ACC112 (cell line): Measurements from ENCODE around the gene PSMG4.

ENCODE experiments used
- H2AFZ ChIP-seq: fragments of 200-600 bp; sonication (generic); one replicate; pipeline ENCODE4 v1.6.0; 2017; ENCODE audit warnings: antibody characterized with exemption, low read length; ENCODE audit not compliant: unreplicated experiment
- H3K27ac ChIP-seq: fragments of 200-600 bp; sonication (generic); 2 replicates; pipeline ENCODE4 v1.5.1; 2014; ENCODE audit warnings: low read depth, mild to moderate bottlenecking, antibody characterized with exemption, low read length, moderate library complexity
- H3K27me3 ChIP-seq: fragments of 200-600 bp; sonication (generic); 2 replicates; pipeline ENCODE4 v1.6.1; 2014; ENCODE audit warnings: mild to moderate bottlenecking, antibody characterized with exemption, low read length, moderate library complexity, mixed read lengths; ENCODE audit not compliant: insufficient read depth
- H3K36me3 ChIP-seq: fragments of 200-600 bp; sonication (generic); 2 replicates; pipeline ENCODE4 v1.6.1; 2016; ENCODE audit warnings: mild to moderate bottlenecking, antibody characterized with exemption, low read length, moderate library complexity, mixed read lengths; ENCODE audit not compliant: insufficient read depth
- H3K4me1 ChIP-seq: fragments of 200-600 bp; sonication (generic); one replicate; pipeline ENCODE4 v1.6.1; 2016; ENCODE audit warnings: low read length, mixed read lengths; ENCODE audit not compliant: insufficient read depth, unreplicated experiment, control insufficient read depth
- H3K4me3 ChIP-seq: fragments of 200-600 bp; sonication (generic); 2 replicates; pipeline ENCODE4 v1.5.1; 2014; ENCODE audit warnings: mild to moderate bottlenecking, low read depth, low read length
- H3K79me2 ChIP-seq: fragments of 200-600 bp; sonication (generic); one replicate; pipeline ENCODE4 v1.6.0; 2016; ENCODE audit warnings: low read length; ENCODE audit not compliant: control insufficient read depth, unreplicated experiment, insufficient read depth

The PSMG4 gene

GRCh38 chr6:3221578-3221977 is 37.2 kb upstream of the PSMG4 start:
- no peaks in the 10 kb centered on the region for H3K79me2 ChIP-seq
- no peak overlapping the region for H2AFZ ChIP-seq
- no peak overlapping the region for H3K27ac ChIP-seq
- no peak overlapping the region for H3K4me3 ChIP-seq
- peaks cover 73% of the 10 kb centered on the region for H3K27me3 ChIP-seq
- H3K4me1 ChIP-seq, result no peaks in the 10 kb centered on the region
- no peaks in the 10 kb centered on the region for H3K36me3 ChIP-seq

GRCh38 chr6:3222506-3223038 is 36.2 kb upstream of the PSMG4 start:
- Histone ChIP-seq H3K4me3 (no peak overlapping the region), H2AFZ (no peak overlapping the region), H3K36me3 (no peaks in the 10 kb centered on the region), H3K4me1 (no peaks in the 10 kb centered on the region), H3K27me3 (peaks cover 76% of the 10 kb centered on the region), H3K79me2 (no peaks in the 10 kb centered on the region), H3K27ac (no peak overlapping the region)

GRCh38 chr6:3226042-3226441 is 32.7 kb upstream of the PSMG4 start:
- Histone ChIP-seq H3K4me3 (no peak overlapping the region), H2AFZ (no peak overlapping the region), H3K27me3 (peaks cover 78% of the 10 kb centered on the region), H3K27ac (no peak overlapping the region), H3K79me2 (no peaks in the 10 kb centered on the region), H3K4me1 (no peaks in the 10 kb centered on the region), H3K36me3 (no peaks in the 10 kb centered on the region)

- H3K4me1 ChIP-seq, result no peaks in the 10 kb centered on the region
- peak overlapping the region; percentile 68 for H3K4me3 ChIP-seq
- H3K36me3 ChIP-seq, result no peaks in the 10 kb centered on the region
- no peak overlapping the region for H3K27ac ChIP-seq
- H3K27me3 ChIP-seq, result peaks cover 78% of the 10 kb centered on the region
- peak overlapping the region; percentile 83 for H2AFZ ChIP-seq
- no peaks in the 10 kb centered on the region for H3K79me2 ChIP-seq
These were observed 32.0 kb upstream of the PSMG4 start for GRCh38 chr6:3226481-3227362.

- Histone ChIP-seq H3K27me3 (peaks cover 83% of the 10 kb centered on the region), H3K79me2 (no peaks in the 10 kb centered on the region), H3K4me1 (no peaks in the 10 kb centered on the region), H2AFZ (peak within 1 kb of the TSS; percentile 83), H3K36me3 (no peaks in the 10 kb centered on the region), H3K27ac (no peak within 1 kb of the TSS), H3K4me3 (peak within 1 kb of the TSS; percentile 68)
These were observed 31.2 kb upstream of the PSMG4 start, which contains the start of gene TUBB2B for GRCh38 chr6:3227363-3228045. TUBB2B (minus strand) TSS chr6:3227653; CDS start chr6:3227543, 110 bp downstream.

- Histone ChIP-seq H3K4me3 (no peak overlapping the region), H3K27me3 (peaks cover 84% of the 10 kb centered on the region), H3K27ac (no peak overlapping the region), H3K79me2 (no peaks in the 10 kb centered on the region), H3K36me3 (no peaks in the 10 kb centered on the region), H3K4me1 (no peaks in the 10 kb centered on the region), H2AFZ (no peak overlapping the region)
These were observed 30.6 kb upstream of the PSMG4 start for GRCh38 chr6:3228046-3228671.

GRCh38 chr6:3228771-3229565 is 29.8 kb upstream of the PSMG4 start:
- no peak overlapping the region for H3K27ac ChIP-seq
- peaks cover 83% of the 10 kb centered on the region for H3K27me3 ChIP-seq
- no peak overlapping the region for H2AFZ ChIP-seq

GRCh38 chr6:3229566-3230178 is 29.1 kb upstream of the PSMG4 start:
- Histone ChIP-seq H3K4me3 (no peak overlapping the region), H3K4me1 (no peaks in the 10 kb centered on the region), H2AFZ (no peak overlapping the region), H3K79me2 (no peaks in the 10 kb centered on the region), H3K27ac (no peak overlapping the region), H3K36me3 (no peaks in the 10 kb centered on the region), H3K27me3 (peaks cover 88% of the 10 kb centered on the region)

More at GRCh38 chr6:3228771-3229565, 29.8 kb upstream of the PSMG4 start:
- H3K4me3 ChIP-seq, result no peak overlapping the region
- H3K79me2 ChIP-seq, result no peaks in the 10 kb centered on the region
- H3K36me3 ChIP-seq, result no peaks in the 10 kb centered on the region
- no peaks in the 10 kb centered on the region for H3K4me1 ChIP-seq

GRCh38 chr6:3230256-3230882 is 28.4 kb upstream of the PSMG4 start:
- Histone ChIP-seq H3K36me3 (no peaks in the 10 kb centered on the region), H3K4me1 (no peaks in the 10 kb centered on the region), H3K4me3 (no peak overlapping the region; the same call in 1 of the 2 replicates), H2AFZ (no peak overlapping the region), H3K27ac (no peak overlapping the region), H3K27me3 (peaks cover 89% of the 10 kb centered on the region), H3K79me2 (no peaks in the 10 kb centered on the region)
